PC-9 (cell line): ENCODE data around the gene DNAJC7. TPM values are rescaled to one million over a fixed set of nuclear protein-coding genes. Genes with fewer than 3 reads are reported as not detected.
"Not testable (repeated sequence)": the region's sequence is repeated elsewhere in the genome, so short reads cannot be mapped to it uniquely, and the experiment has no call there.

Source experiments
- BruUV-seq: library from RNA; stranded (reverse); fragments of 400-500 nt; replicated peaks from 2 replicates; lab custom pipeline; 2021; lab: Mats Ljungman, UMichigan
- CTCF ChIA-PET: fragments of 300-600 bp; sonication (Branson Sonifier 250); formaldehyde crosslinking; loops from one replicate; lab custom pipeline; 2022; ENCODE audit warnings: antibody characterized with exemption; lab: Charles Lee
- POLR2A ChIA-PET: fragments of 300-600 bp; sonication (Branson Sonifier 250); formaldehyde crosslinking; loops from one replicate; lab custom pipeline; 2022; ENCODE audit warnings: antibody characterized with exemption; ENCODE audit not compliant: unreplicated experiment; lab: Charles Lee
- DNase-seq, 2 experiments: peaks; one replicate each; pipeline versions ENCODE4 v3.0.0 to v3.0.0-alpha.2; 2015 to 2022; ENCODE audit warnings: mixed read lengths in 1 of 2
- H2AFZ ChIP-seq: fragments of 200-600 bp; sonication (generic); 2 replicates; pipeline ENCODE4 v1.8.1; 2017; ENCODE audit warnings: antibody characterized with exemption
- H3F3A ChIP-seq: fragments of 200-600 bp; sonication (generic); 2 replicates; pipeline ENCODE4 v1.8.1; 2017; ENCODE audit warnings: antibody characterized with exemption, mild to moderate bottlenecking, low read depth; ENCODE audit not compliant: insufficient read depth
- H3K27ac ChIP-seq: fragments of 200-600 bp; sonication (generic); 2 replicates; pipeline ENCODE4 v1.6.1; 2016; ENCODE audit warnings: mixed run types
- H3K27me3 ChIP-seq: fragments of 200-600 bp; sonication (generic); 2 replicates; pipeline ENCODE4 v1.6.1; 2016; ENCODE audit warnings: low read depth, mixed run types; ENCODE audit not compliant: insufficient read depth
- H3K36me3 ChIP-seq: fragments of 200-600 bp; sonication (generic); 2 replicates; pipeline ENCODE4 v1.6.1; 2016; ENCODE audit warnings: low read depth, mixed run types
- H3K4me1 ChIP-seq: fragments of 200-600 bp; sonication (generic); replicated peaks from 2 replicates; pipeline ENCODE4 v1.6.1; 2016; ENCODE audit warnings: mixed run types; ENCODE audit not compliant: insufficient read depth
- H3K4me2 ChIP-seq: fragments of 200-600 bp; sonication (generic); 2 replicates; pipeline ENCODE4 v1.6.1; 2017; ENCODE audit warnings: mixed run types
- H3K4me3 ChIP-seq: fragments of 200-600 bp; sonication (generic); 2 replicates; pipeline ENCODE4 v1.6.1; 2016; ENCODE audit warnings: mixed run types
- H3K79me2 ChIP-seq: fragments of 200-600 bp; sonication (generic); 2 replicates; pipeline ENCODE4 v1.6.1; 2017; ENCODE audit warnings: low read depth, mixed run types
- H3K9me2 ChIP-seq: fragments of 200-600 bp; sonication (generic); 2 replicates; pipeline ENCODE4 v1.8.1; 2017; ENCODE audit warnings: mild to moderate bottlenecking; ENCODE audit not compliant: insufficient read depth
- H3K9me3 ChIP-seq: fragments of 200-600 bp; sonication (generic); 2 replicates; pipeline ENCODE4 v1.8.1; 2016; ENCODE audit warnings: low read depth; ENCODE audit not compliant: insufficient read depth
- H4K20me1 ChIP-seq: fragments of 200-600 bp; sonication (generic); 2 replicates; pipeline ENCODE4 v1.8.1; 2017; ENCODE audit not compliant: insufficient read depth
- CTCF ChIP-seq: fragments of 200-600 bp; sonication (generic); conservative IDR thresholded peaks from 2 replicates; pipeline ENCODE4 v1.6.1; 2017; ENCODE audit warnings: mixed run types, antibody characterized with exemption, mild to moderate bottlenecking, moderate library complexity
- EZH2 ChIP-seq: fragments of 200-600 bp; sonication (generic); IDR thresholded peaks from 2 replicates; pipeline ENCODE4 v1.8.0; 2017; ENCODE audit warnings: antibody characterized with exemption, low read depth
- intact Hi-C: fragments of 100-400 bp; cut with micrococcal nuclease; formaldehyde crosslinking; loops from one replicate; pipeline ENCODE4 v1.10.0; 2022; ENCODE audit not compliant: unreplicated experiment
- total RNA-seq: library from RNA; stranded (reverse); gene quantifications from 2 replicates; pipeline ENCODE4 v1.2.3, GENCODE V29; 2021

The DNAJC7 gene
- total RNA-seq, 1 experiment from 2014 or later, result 96.1 TPM

GRCh38 chr17:41932816-41933389 is 84.3 kb downstream of the DNAJC7 start:
- no peak for DNase-seq
- no TSS peak for BruUV-seq
- no peaks in the 10 kb centered on the region for H4K20me1 ChIP-seq
- peak overlapping the region; percentile 25; the same call in 1 of the 2 replicates for H3K4me2 ChIP-seq
- no peak overlapping the region for H3K4me3 ChIP-seq
- CTCF ChIA-PET, result interaction anchor here (0.5 to 0.7 kb wide), 5 partner anchors 8 to 267 kb away, joined by 3 to 10 read pairs (median 4); partner anchors contain the start of gene KLHL11
- H3K9me2 ChIP-seq, result no peaks in the 10 kb centered on the region
- H3K27me3 ChIP-seq, result no peaks in the 10 kb centered on the region
- no peaks in the 10 kb centered on the region for H3K9me3 ChIP-seq
- no peak overlapping the region; the same call in 1 of the 2 replicates for H2AFZ ChIP-seq
- no peak overlapping the region for H3K27ac ChIP-seq
- no peaks in the 10 kb centered on the region for H3K79me2 ChIP-seq
- intact Hi-C loops, result no loop called here
- POLR2A ChIA-PET, result interaction anchor here (0.5 to 0.6 kb wide), 2 partner anchors 230 to 245 kb away, joined by 3 to 22 read pairs; no protein-coding TSS in a partner anchor
- peaks cover 27% of the 10 kb centered on the region for H3K4me1 ChIP-seq
- H3F3A ChIP-seq, result peaks cover 9% of the 10 kb centered on the region; the same call in 1 of the 2 replicates
- TF ChIP-seq EZH2 (no peak), CTCF (no peak)
- H3K36me3 ChIP-seq, result no peaks in the 10 kb centered on the region

- H3F3A ChIP-seq, H3K27ac ChIP-seq, H3K4me3 ChIP-seq, H3K9me2 ChIP-seq, BruUV-seq, POLR2A ChIA-PET, H3K9me3 ChIP-seq, DNase-seq, H3K36me3 ChIP-seq, intact Hi-C loops, H3K79me2 ChIP-seq, H2AFZ ChIP-seq, H3K4me2 ChIP-seq, H3K27me3 ChIP-seq, H4K20me1 ChIP-seq: not testable (repeated sequence)
- CTCF ChIA-PET, result interaction anchor here (0.7 kb wide), 1 partner anchor 45 kb away, joined by 3 read pairs; no protein-coding TSS in a partner anchor
- H3K4me1 ChIP-seq, result peaks cover 27% of the 10 kb centered on the region
These were observed 85.5 kb downstream of the DNAJC7 start for GRCh38 chr17:41931715-41932114.

GRCh38 chr17:41930833-41931156 is 86.4 kb downstream of the DNAJC7 start:
- H3K4me2 ChIP-seq, result peak overlapping the region; percentile 87
- H3K4me1 ChIP-seq, result peaks cover 27% of the 10 kb centered on the region
- POLR2A ChIA-PET, result interaction anchor here (0.6 to 1.1 kb wide), 5 partner anchors 12 to 688 kb away, joined by 4 to 19 read pairs (median 5); partner anchors contain the start of gene ACLY
- CTCF ChIA-PET, result interaction anchor here (0.5 to 1.1 kb wide), 3 partner anchors 12 to 170 kb away, joined by 4 to 7 read pairs (median 7); partner anchors contain the start of gene ACLY
- H3K27me3 ChIP-seq, intact Hi-C loops, H3K9me3 ChIP-seq, BruUV-seq, DNase-seq, H3K79me2 ChIP-seq, H4K20me1 ChIP-seq, H3K27ac ChIP-seq, H3K36me3 ChIP-seq, H3F3A ChIP-seq, H3K9me2 ChIP-seq: not testable (repeated sequence)
- peak overlapping the region; percentile 88 for H2AFZ ChIP-seq
- H3K4me3 ChIP-seq, result peak overlapping the region; percentile 63; the same call in 1 of the 2 replicates

- POLR2A ChIA-PET, result interaction anchor here (0.6 to 1.1 kb wide), 5 partner anchors 11 to 689 kb away, joined by 4 to 19 read pairs (median 5); partner anchors contain the start of gene ACLY
- Histone ChIP-seq H2AFZ (peak within 1 kb of the TSS; percentile 88), H3K4me3 (peak within 1 kb of the TSS; percentile 63), H3K79me2 (no peaks in the 10 kb centered on the region), H3K4me1 (peaks cover 27% of the 10 kb centered on the region), H3K9me2 (no peaks in the 10 kb centered on the region), H3F3A (peaks cover 9% of the 10 kb centered on the region; the same call in 1 of the 2 replicates), H3K27ac (peak within 1 kb of the TSS; percentile 44), H3K36me3 (no peaks in the 10 kb centered on the region), H3K27me3 (no peaks in the 10 kb centered on the region), H3K4me2 (peak within 1 kb of the TSS; percentile 87), H4K20me1 (no peaks in the 10 kb centered on the region), H3K9me3 (no peaks in the 10 kb centered on the region)
- TSS peak; percentile 95 for BruUV-seq
- intact Hi-C loops, result no loop called here
- DNase-seq, result peak; percentile 90 to 93
- TF ChIP-seq CTCF, result no peak; the same call in 1 of the 2 replicates
- CTCF ChIA-PET, result interaction anchor here (0.5 to 1.1 kb wide), 5 partner anchors 11 to 191 kb away, joined by 4 to 7 read pairs (median 6); partner anchors contain the start of genes ACLY and KAT2A
These were observed 87.0 kb downstream of the DNAJC7 start, which contains the start of gene ODAD4 for GRCh38 chr17:41930009-41930832. TSS of gene ODAD4 (plus strand) at chr17:41930617. CDS start at chr17:41930724, 107 bp downstream.
